ENCODE results near the gene RTN4R. TPM values are rescaled to one million over a fixed set of nuclear protein-coding genes. Genes with fewer than 3 reads are reported as not detected.

Gene RTN4R
- total and polyA plus RNA-seq, 2 of the 4 experiments (the other 2 are of a cell fraction): 0.18 to 0.94 TPM

DNA sequence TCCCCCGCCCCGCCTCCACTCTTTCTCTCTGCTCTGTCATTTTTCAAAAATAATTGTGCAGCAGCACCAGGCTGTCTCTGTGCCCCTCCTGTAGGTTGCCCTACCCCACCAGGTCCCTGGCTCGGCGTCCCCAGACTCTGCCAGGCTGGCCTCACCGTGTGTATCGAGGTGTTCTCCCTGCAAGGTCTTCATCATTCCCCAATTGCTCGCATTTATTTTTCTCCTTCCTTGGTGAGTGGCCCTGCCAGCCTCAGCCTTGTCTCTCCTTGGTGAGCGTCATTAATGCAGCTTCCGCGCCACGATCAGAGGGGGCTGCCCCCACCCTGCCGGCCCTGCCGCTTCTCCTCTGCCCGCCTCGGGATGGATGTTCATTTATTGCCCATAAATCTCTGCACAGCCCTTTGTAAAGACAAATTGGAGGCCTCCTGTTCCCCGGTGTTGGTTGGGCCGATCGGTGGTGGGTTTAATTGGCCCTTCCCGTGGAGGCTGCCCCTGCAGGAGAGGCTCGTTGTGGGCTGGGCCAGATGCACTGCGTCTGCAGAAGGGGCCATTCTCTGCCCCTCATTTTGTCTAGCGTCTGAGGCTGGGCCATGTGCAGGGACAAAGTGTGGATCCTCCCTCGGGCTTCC is 33.2 kb downstream of the RTN4R start:
- in situ Hi-C loops (cut with MboI; ENCODE audit: low sequenced_read_pairs): no loop called here

More for the DNA sequence above, 33.2 kb downstream of the RTN4R start:
- Histone ChIP-seq H3K23ac (ENCODE audit: low read depth, low read length) (no peak overlapping the region), H3K9me1 (ENCODE audit: insufficient read depth, low read length) (no peaks in the 10 kb centered on the region), H4K20me1 (ENCODE audit: insufficient read depth, low read length) (no peaks in the 10 kb centered on the region), H2AFZ (replicated peaks; ENCODE audit: low read length, poor library complexity) (no peak overlapping the region), H3K36me3 (ENCODE audit: control insufficient read depth, insufficient read depth, low read length) (no peaks in the 10 kb centered on the region), H3K27me3 (ENCODE audit: control insufficient read depth, insufficient read depth, low read length) (peaks cover 44% of the 10 kb centered on the region), H3K79me1 (ENCODE audit: low read depth in 1 of 2, low read length in 2 of 2) (no peaks in the 10 kb centered on the region), H3K9ac (ENCODE audit: low read depth, low read length) (no peak overlapping the region), H4K91ac (ENCODE audit: insufficient read depth, low read depth, low read length) (no peak overlapping the region), H2BK120ac (ENCODE audit: low read depth, low read length) (no peak overlapping the region), H2AK9ac (replicated peaks; ENCODE audit: low read depth, low read length, poor library complexity) (no peak overlapping the region), H3K14ac (replicated peaks; ENCODE audit: low read depth, low read length) (no peak overlapping the region), H3K4me1 (ENCODE audit: control insufficient read depth, insufficient read depth, low read length) (no peaks in the 10 kb centered on the region; the same call in 1 of the 2 replicates), H4K8ac (ENCODE audit: low read depth in 2 of 2, low read length in 2 of 2) (no peak overlapping the region), H3K9me3 (ENCODE audit: control insufficient read depth, insufficient read depth, low read length) (no peaks in the 10 kb centered on the region), H2AK5ac (ENCODE audit: low read depth, low read length) (no peak overlapping the region), H3K4me3 (ENCODE audit: insufficient read depth, low read depth, low read length) (no peak overlapping the region), H3K4me2 (ENCODE audit: low read depth, low read length) (no peak overlapping the region), H3K27ac (ENCODE audit: insufficient read depth, low read length) (no peak overlapping the region), H3K56ac (ENCODE audit: extremely low read depth, insufficient read depth, low read length) (no peak overlapping the region), H3K4ac (ENCODE audit: low read depth, low read length) (no peak overlapping the region), H2BK5ac (ENCODE audit: low read depth, low read length, poor library complexity, severe bottlenecking) (no peak overlapping the region), H4K5ac (ENCODE audit: low read depth, low read length) (no peak overlapping the region), H2BK15ac (ENCODE audit: low read depth, low read length) (no peak overlapping the region), H3K18ac (ENCODE audit: low read depth, low read length) (no peak overlapping the region), H2BK20ac (ENCODE audit: low read depth, low read length) (no peak overlapping the region)
- BruUV-seq (replicated peaks): no TSS peak
- dilution Hi-C loops (cut with HindIII; ENCODE audit: low sequenced_read_pairs, unreplicated experiment): no loop called here
- ATAC-seq (ENCODE audit: low read depth) (no peak), DNase-seq (no peak)
- POLR2A ChIA-PET (ENCODE audit: unreplicated experiment): no interaction called here
- CTCF ChIA-PET: no interaction called here
- intact Hi-C loops (cut with micrococcal nuclease): no loop called here
- WGBS, 2 experiments (ENCODE audit: extremely low coverage in 2 of 2, insufficient read length in 1 of 2): 53% methylated on average over 9 of the region's 23 CpGs; no CpG with 5 or more reads in 1 of the 2 experiments
- TF ChIP-seq, protein P1, sequence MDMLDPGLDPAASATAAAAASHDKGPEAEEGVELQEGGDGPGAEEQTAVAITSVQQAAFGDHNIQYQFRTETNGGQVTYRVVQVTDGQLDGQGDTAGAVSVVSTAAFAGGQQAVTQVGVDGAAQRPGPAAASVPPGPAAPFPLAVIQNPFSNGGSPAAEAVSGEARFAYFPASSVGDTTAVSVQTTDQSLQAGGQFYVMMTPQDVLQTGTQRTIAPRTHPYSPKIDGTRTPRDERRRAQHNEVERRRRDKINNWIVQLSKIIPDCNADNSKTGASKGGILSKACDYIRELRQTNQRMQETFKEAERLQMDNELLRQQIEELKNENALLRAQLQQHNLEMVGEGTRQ (IDR thresholded peaks at IDR 0.05; ENCODE audit: low read depth, low read length): no peak
- no peak for TF ChIP-seq POLR2A (IDR thresholded peaks at IDR 0.05; ENCODE audit: low read depth, low read length)
- TF ChIP-seq MAFK (IDR thresholded peaks at IDR 0.05; ENCODE audit: low read depth, low read length): no peak

All from IMR-90 (cell line).